GM12873 (cell line): ENCODE data around the gene GREB1.

Experiments used
- CTCF ChIP-seq: IDR thresholded peaks from 2 replicates; pipeline ENCODE4 v1.5.1; 2012; ENCODE audit warnings: low read depth, mild to moderate bottlenecking, moderate library complexity, low read length, control low read depth; ENCODE audit not compliant: insufficient read depth; ENCODE audit errors: missing control alignments

GREB1 gene

GRCh38 chr2:11550302-11550701, 16.5 kb downstream of the GREB1 start:
- no peak for TF ChIP-seq CTCF

- TF ChIP-seq CTCF = no peak
These were observed 17.2 kb downstream of the GREB1 start for GRCh38 chr2:11550901-11551568.

GRCh38 chr2:11551569-11552259, 17.9 kb downstream of the GREB1 start:
- no peak for TF ChIP-seq CTCF

- TF ChIP-seq CTCF = no peak
These were observed 18.4 kb downstream of the GREB1 start for GRCh38 chr2:11552260-11552638.

GRCh38 chr2:11553661-11554398, 20.0 kb downstream of the GREB1 start:
- no peak for TF ChIP-seq CTCF

- TF ChIP-seq CTCF = no peak
These were observed 20.5 kb downstream of the GREB1 start for GRCh38 chr2:11554399-11554716.

- TF ChIP-seq CTCF = no peak
These were observed 22.4 kb downstream of the GREB1 start for GRCh38 chr2:11556101-11556806.
